HG03095 (cell line): ENCODE results near the gene LRRC47.
"Not testable (repeated sequence)": the region's sequence is repeated elsewhere in the genome, so short reads cannot be mapped to it uniquely, and the experiment has no call there.

Experiments
- ATAC-seq: cut with Tn5 transposase; IDR thresholded peaks from one replicate; pipeline ENCODE4 v1.9.1; 2021; ENCODE audit warnings: moderate library complexity; ENCODE audit not compliant: unreplicated experiment

LRRC47 gene

DNA sequence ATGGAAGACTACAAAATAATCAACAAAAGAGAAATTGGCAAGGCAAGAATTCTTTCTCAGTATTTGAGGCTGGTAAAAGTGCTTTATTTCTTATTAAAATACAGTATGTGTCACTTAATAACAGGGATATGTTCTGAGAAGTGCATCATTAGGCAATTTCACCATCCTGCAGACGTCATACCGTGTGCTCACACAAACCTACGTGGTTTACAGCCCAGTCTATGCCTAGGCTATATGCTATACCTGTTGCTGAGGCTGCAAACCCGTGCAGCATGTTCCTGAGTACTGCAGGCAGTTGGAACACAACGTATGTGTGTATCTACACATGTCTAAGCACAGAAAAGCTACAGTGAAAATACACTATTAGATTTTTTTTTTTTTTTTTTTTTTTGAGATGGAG, 46.8 kb downstream of the LRRC47 start:
- no peak for ATAC-seq

DNA sequence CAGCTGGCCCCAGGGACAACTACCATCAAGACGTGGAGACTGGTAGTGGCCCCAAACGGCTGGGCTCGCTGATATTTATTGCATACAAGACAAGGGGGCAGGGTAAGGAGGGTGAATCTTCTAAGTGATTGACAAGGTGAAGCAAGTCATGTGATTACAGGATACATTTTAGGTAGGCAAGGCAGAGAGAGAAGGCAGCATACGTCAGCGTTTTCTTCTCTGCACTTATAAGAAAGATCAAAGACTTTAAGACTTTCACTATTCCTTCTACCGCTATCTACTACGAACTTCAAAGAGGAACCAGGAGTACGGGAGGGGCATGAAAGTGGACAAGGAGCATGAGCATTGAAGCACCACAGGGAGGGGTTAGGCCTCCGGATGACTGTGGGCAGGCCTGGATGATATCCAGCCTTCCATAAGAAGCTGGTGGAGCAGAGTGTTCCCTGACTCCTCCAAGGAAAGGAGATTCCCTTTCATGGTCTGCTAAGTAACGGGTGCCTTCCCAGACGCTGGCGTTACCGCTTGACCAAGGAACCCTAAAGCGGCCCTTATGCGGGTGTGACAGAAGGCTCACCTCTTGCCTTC, 47.9 kb downstream of the LRRC47 start:
- not testable (repeated sequence) for ATAC-seq

DNA sequence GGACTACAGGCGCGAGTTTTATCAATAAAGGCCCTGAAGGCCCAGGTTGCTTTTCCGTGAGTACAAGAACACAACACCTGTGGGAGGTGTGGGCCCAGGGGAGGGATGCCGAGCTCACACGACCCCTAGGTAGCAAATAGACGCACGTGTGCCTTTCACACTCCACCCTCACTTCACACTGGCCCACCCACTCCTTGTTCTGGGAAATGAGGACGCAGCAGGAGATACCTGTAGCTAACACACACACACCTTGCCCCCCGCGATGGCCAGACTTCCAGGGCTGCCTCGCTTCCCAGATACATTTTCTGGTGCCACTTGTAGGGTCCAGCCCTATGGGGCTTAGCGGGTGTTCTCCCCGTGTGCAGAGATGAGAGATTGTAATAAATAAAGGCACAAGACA, 48.4 kb downstream of the LRRC47 start:
- no peak for ATAC-seq

DNA sequence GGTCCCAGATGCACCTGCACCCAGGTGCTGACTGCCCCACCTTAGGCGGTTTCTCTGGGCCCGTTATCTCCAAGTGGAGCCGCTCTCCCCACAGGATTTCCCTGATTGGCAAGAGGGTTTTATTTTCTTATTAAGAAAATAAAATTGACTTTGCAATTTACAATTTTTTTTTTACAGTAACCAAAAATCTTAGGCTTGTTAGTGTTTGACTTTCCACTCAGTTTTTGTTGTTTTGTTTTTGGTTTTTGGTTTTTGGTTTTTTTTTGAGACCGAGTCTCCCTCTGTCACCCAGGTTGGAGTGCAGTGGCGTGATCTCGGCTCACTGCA, 48.8 kb downstream of the LRRC47 start:
- ATAC-seq: no peak

DNA sequence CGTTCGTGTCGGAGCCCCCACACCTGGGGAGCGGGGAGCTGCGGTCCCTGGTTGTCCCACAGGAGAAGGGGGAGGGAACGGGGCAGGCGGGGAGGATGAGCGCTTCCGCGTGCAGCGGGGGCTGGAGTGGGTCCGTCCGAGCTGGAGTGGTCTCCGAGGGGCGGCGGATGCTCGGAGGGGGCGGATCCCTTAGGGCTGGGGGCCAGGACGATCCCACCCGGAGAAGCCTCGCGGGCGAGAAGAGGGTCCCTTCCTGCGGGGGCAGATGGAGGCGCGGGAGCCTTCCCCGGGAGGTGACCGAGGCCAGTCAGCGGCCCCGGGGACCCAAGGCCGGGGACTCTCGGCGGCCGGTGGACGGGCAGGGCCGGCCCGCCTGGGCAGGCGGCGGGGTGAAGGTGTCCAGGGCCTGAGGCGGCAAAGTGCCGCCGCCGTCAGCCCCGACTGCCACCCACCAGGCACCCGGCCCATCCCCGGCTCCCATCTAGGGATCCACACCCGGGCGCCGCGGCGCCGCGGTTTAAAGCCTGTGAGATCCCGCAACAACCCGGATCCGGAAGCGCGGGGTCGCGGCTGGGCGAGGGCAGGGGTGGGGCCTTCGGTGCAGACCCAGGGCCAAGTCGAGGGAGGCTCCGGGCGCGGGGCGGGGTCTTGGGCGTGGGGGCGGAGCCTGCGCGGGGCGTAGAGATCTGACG, 49.3 kb downstream of the LRRC47 start:
- peak; percentile 73 for ATAC-seq

DNA sequence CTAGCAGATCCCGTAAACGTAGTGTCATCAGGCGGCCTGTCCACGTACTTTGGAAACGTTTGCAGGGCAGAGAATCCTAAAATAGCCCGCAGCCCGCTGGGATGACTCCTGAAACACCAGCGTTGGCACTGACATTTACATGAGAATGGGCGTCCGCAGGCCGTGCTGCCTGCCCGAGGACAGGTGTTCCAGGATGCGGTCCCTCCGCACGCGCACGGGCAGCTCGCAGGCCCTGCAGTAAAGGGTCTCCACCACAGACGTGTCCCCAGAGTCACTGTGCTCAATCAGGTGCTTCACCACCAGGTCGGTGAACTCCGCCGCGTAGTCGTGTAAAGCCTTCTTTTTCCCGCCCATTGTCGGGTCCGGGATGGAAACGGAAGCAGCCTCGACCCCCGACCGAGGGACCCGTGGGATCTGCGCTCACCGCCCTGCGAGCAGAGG, 49.9 kb downstream of the LRRC47 start:
- no peak for ATAC-seq

DNA sequence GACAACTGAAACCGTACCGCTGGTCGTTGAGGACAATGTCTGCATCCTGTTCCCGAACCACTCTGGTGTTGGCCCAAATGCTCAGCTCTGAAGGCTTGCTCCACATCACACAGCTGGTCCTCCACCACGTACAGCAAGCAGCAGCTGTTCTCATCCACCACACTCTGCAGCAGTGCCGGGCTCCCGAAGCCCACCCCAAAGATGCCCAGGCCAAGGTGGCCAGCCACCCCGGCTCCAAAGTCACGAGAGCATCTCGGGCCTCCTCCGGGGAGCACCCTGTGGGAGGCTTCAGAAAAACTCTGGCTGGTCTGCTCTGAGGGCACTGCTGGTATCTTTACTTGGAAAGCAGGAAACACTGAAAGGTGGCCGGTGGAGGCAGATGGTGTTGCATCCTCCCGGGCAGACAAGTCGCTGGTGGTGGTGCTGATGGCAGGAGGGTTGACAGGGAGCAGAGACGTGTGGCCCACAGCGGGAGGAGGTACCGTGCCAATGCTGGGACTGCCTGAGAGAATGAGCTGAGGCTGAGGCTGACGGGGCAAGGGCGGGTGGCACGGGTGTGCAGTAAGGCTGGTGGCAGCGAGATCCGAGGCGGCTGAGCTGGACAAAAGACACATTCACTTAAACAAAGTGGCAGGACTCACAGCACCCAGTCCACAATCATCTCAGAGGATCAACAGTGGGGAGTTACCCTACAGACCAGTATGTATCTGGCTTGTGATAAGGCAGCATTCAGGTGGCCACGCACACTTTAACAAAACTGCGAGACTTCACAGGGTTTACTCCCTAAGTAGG, 50.5 kb downstream of the LRRC47 start:
- no peak for ATAC-seq

DNA sequence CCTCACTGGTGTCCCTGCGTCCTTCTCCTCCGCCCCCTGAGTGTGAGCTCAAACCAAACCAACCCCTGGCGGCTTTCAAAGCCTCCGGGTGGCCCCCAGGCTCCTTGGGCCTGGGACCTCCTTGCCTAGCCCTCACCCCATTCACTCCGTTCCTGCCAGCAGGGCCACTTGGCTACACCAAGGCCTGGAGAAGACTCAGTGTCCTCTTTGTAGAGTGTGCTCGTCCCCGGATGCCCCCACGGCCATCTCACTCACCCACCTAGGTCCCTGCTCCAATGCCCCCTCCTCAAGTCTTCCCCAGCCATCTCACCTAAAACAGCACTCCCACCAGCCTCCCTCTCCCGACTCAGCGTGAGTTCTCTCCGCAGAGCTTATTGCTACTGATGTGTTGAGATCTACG, 51.2 kb downstream of the LRRC47 start:
- ATAC-seq: no peak

DNA sequence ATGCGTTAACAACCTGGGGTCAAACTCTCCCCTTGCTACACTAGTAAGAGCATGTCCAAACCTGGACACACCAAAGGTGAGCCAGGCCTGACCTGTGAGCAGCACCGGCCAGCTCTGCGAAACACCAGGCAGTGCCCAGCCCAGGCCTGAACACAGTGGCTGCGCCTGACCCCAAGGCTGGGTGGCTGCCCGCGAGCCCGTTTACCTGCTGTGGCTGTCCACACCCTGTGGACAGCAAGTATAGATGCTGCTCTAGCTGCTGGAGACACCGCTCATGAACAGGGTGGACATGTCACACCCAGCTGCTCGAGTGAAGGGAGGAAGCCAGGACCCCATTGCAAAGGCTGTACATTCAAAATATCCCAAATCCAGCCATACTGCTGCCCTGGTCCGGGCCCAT, 51.7 kb downstream of the LRRC47 start:
- no peak for ATAC-seq

DNA sequence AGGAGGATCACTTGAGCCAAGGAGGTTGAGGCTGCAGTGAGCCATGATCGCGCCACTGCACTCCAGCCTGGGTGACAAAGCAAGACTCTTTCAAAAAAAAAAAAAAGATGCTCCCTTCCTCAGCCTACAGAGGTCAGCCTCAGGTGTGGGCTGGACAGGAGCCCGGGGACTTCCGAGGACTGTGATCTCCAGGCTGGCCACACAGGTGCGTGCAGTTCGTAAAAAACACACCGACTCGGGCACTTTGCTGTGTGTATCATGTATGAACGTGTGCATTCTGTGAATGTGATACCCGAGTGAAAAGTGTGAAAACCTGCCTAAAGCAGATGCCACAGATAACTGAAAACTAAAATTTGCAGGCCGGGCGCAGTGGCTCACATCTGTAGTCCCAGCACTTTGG, 52.5 kb downstream of the LRRC47 start:
- ATAC-seq: no peak

DNA sequence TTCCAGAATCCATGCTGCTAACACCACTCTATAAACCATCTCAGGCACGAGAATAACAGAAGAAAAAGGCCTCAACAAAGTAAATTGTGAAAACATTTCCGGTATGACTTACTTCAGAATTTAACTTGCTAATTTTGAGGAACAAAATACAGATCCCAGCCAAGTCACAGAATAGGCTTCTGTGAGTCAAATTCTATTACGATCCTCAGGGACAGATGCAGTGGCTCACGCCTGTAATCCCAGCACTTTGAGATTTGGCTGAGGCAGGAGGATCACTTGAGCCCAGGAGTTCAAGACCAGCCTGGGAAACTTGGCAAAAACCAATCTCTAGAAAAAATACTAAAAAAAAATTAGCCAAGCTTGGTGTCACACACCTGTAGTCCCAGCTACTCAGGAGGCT, 52.9 kb downstream of the LRRC47 start:
- ATAC-seq: no peak

DNA sequence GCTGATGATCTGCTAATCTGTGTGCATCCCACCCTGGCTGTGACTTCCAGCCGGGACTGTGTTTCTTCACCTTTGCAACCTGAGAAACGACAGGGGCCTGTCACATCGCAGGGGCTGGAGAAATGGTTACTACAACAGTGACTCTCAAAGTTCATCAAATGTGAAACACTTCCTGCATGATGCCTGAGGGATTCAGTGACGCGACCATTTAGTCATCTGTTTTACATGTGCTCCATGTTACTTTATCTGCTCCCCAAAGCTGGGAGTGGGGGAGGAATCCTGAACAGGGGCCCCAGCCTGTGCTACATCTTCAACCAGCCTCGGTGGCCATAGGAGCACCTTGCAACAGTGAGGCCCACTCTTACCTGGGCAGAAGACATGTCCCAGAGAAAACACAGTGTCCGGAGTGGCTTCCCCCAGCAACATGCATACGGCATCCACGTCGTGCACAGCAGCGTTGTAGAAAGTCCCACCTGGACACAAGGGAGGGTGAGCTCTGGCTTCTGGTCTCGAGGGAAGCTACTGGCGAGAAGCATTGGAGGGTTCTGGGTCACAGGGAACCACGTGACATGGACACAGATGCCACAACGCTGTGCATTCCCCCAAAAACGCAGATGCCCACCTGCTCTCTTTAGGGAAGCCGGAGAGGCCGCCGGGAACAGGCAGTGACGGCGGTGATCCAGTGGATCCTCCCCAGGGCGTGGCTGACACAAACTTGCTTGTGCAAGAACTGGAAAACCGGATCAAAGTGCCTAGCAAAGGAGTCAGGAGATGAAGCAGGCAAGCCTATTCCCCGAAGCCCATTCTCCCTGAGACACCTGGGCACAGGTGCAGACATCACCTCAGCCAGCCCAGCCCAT, 53.6 kb downstream of the LRRC47 start:
- no peak for ATAC-seq

DNA sequence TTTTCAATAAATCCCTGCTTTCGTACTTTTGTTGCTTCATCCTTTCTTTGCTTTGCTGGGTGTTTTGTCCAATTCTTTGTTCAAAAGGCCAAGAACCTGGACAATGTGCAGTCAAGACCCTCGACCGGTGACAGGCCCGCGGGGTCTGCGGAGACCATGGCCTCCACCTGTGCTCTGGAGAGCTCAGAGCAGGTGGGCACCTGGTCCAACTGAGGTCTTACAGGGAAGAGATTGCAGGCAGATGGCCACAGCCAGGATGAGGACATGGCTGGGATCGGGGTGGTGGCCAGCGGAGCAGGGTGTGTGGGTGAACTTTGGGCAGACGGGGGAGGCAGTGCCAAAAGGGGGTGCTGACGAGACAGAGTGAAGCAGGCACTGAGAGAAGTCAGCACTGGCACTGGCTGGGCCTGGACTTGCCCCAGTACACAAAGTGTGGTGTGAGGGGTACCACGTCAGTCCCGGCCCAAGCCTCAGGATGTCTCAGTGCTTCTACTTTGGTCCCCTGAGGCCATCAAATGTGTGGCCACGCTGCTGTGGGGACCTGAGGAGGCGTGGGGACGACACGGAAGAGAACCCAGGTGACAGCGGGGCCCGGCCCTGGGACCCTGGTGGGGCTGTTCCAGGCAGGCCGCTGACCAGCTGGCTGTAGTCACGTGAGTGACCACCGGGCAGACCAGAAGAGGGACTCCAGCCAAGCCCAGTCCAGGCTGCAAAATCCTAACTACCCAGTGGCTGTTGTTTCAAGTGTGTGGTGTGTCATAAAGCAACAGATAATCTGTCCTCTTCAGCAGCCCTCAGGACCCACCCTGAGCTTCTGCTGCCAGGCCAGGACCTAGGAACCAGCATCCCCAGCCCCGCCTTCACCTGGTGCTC, 54.5 kb downstream of the LRRC47 start:
- ATAC-seq: no peak

DNA sequence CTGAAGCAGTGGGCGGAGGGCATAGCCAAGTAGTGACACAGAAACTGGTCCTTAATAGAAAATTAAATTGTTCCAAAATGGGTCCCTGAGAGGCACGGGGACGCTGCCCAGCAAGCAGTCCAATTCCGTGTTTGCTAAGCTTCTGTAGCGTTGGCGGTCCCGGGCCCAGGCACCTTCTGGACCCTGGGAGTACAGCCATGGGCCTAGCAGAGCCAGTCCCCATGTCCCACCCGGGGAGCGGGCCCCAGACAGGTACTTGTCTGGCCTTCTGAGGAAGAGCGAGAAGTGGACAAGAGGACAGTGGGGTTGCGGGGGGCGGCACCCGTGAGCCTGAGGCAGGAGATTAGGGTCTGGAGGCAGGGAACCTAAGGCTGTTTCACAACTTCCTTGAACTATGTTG, 55.5 kb downstream of the LRRC47 start:
- ATAC-seq: no peak

DNA sequence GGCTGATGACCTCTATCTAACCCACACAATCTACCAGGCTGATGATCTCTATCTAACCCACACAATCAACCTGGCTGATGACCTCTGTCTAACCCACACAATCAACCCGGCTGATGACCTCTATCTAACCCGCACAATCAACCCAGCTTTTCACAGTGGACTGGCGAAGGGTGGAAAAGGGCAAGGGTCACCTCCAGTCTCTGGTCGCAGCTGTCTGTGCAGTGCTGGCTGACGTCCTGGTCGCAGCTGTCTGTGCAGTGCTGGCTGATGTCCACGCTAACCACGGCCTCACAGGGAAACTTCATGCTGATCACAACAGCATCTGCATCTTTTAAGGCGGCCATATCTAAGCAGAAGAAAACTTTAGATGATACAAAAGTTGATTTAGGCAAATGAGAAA, 56.3 kb downstream of the LRRC47 start:
- ATAC-seq: no peak

DNA sequence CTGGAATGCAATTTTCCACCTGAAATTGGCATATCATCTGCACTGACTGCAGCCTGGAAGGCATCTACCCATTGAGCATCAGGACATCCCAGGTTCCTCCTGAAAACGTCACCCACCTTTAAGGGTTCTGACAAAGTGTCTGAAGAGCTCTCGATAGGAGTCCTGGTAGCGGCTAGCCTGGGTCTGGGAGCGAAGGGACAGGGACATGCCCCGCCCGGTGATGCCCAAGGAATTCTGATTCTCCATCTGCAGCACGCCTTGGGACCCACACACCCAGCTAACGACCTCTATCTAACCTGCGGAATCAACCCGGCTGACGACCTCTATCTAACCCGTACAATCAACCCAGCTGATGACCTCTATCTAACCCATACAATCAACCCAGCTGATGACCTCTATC, 57.4 kb downstream of the LRRC47 start:
- no peak for ATAC-seq

DNA sequence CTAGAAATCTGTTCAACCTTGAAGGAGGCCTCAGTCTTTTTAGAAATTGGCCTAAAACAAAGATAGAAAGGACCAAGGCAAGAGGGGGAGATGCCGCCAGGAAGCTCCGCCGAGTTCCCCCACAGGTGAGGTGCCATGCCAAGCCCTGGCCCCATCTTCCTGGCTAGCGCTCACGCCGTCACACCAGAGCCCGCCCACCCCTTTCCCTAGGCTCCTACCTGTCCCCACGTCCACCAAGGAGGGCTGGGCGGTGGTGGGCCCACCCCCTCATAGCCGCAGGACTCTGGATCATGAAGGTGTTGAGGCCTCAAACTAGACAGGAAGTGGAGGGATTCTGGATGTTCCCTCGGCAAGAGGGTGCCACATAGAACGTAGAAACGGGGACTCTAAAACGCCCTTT, 59.6 kb downstream of the LRRC47 start:
- ATAC-seq: no peak

DNA sequence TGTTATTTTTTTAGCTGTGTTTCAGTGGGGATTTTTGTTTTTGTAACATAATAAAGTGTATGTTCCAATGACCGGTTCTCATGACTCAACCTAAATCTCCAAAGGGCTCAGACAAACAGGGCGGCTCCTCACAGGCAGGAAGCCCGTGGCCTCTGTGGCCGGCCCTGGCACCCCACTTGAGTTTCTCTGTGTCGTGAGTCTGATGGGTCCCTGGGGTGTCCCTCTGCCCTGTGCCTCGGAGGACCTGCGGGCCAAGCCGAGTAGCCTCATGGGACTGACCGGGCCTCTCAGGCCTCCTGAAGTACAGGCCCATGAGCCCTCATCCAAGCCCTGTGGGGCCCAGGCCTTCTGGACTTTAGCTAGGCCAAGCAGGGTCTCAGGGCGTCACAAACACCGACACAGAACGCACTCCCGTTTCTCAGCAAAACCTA, 60.2 kb downstream of the LRRC47 start:
- no peak for ATAC-seq

DNA sequence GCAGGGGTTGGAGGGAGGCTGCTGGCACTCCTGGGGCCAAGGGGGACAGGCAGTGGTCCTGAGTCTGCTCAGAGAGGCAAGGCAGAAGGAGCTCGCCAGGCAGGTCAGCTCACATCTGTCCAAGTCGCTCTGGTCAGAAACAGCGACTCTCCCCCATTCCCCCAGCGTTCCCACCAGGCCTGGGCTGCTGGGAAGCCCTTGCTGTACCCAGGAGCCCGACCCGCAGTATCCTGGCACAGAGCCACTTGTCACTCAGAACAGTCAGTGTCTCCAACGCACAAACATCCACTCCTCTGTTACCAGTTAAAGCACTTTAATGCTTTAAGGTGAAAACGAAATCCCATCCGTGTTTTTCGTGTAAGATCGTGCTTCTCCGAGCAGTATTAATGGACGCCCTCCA, 60.6 kb downstream of the LRRC47 start:
- no peak for ATAC-seq

DNA sequence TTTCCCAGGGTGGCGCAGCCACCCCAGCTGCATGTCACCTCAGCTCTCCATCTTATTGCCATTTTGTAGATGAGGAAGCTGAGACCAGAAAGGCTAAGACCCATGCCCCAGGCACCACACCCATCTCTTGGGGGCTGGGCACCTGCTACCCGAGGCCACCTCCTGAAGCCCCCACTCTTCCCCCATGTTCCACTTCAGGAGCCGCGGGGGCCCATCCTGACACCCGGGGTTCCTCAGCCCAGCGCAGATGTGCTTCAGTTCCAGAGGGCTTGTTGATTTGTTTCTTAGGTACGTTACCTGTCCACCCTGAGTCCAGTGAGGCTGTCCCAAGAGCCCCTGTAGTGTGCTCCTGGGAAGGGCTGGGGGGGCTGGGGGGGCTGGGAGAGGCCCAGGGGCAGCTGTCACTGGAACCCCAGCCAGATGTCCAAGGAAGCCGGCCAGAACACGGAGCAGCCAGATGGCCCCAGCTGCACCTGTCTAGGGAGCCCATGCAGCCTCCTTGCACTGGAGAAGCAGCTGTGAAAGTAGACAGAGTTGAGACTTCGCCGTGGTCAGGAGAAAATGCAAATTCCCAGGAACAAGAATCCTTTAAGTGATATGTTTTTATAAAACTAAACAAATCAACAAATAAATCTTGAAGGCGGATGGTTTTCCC, 61.1 kb downstream of the LRRC47 start:
- ATAC-seq: no peak
